Muscle of arm (tissue), 14 donors: ENCODE results near the gene SLC14A1. TPM values are rescaled to one million over a fixed set of nuclear protein-coding genes. Genes with fewer than 3 reads are reported as not detected.

Experiments
- DNase-seq: peaks from one replicate; pipeline ENCODE4 v3.0.0-alpha.2; 2013
- long read RNA-seq, 11 donors: transcript quantifications; one replicate each; lab custom pipeline, GENCODE V29; 2026
- polyA plus RNA-seq, 12 donors: library from polyadenylated mRNA; unstranded; fragments of 120-200 nt; gene quantifications; one replicate each; pipeline ENCODE4 v1.2.1, GENCODE V29; 2013; ENCODE audit not compliant: insufficient read length in 12 of 12

Gene SLC14A1
- polyA plus RNA-seq, result 1 to 10 TPM in 7 of 12 donors, under 1 TPM in 3, not detected in 2; 0.67 to 6.2 (median 1.4) TPM
- long read RNA-seq, donor 1, result 0 reads
- long read RNA-seq, donor 2, result 0 reads
- long read RNA-seq, donor 3, result 0 reads
- long read RNA-seq, donor 4, result 0 reads
- long read RNA-seq, donor 5, partial matches to known transcripts, result 0 of 1 reads
- long read RNA-seq, donor 5, other reads (novel, unspliced or antisense), result 0 of 1 reads
- long read RNA-seq, donor 6, result 0 reads
- long read RNA-seq, donor 7, result 0 reads
- long read RNA-seq, donor 8, result 0 reads
- long read RNA-seq, donor 9, result 0 reads
- long read RNA-seq, donor 10, result 0 reads
- long read RNA-seq, donor 11, partial matches to known transcripts, result 0 of 1 reads
- long read RNA-seq, donor 11, other reads (novel, unspliced or antisense), result 0 of 1 reads

GRCh38 chr18:45723567-45724355 is at the start of gene SLC14A1:
SLC14A1 (plus strand) TSS chr18:45724181; CDS start chr18:45730321, 6,140 bp downstream.
- no peak for DNase-seq

- DNase-seq, result no peak
Observed at GRCh38 chr18:45677276-45677807, 46.6 kb upstream of the SLC14A1 start.

DNA sequence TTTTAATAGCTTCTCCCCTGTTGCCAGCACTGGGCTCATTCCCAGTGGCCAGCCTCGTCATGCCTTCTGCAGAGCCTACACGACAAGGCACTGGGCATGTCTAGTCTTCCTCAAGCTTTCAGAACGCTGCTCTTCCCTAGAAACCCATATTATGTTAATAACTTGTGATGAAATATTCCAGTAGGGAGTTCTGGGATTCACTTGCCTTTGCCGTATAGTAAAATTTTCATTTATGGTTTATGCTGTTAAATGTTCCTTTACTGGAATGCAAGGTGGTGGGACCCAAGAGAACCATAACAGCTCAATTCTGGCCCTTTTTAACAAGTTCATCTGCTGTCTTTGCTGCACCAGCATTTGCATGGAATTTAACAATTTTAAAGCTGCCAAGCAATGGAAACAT is 45.5 kb upstream of the SLC14A1 start:
- DNase-seq, result no peak

DNA sequence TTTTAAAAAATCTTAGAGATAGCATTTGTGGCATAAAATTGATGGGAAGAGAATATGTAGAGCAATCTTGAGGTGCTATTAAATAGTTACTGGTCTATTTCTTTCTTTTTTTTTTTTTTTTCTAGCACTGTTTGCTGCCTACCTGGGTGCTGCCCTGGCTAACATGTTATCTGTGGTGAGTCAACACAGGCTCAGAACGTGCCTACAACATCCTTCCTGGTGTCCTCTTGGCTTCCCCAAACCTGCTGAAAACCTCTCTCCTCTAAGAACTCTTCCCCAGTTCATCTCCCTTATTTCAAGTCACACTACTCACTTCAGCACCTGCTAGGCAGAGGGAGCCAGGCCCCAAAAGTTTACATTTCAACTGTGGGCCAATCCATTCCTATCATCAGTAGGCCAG is 45.1 kb upstream of the SLC14A1 start:
- no peak for DNase-seq

GRCh38 chr18:45680066-45680690 is 43.8 kb upstream of the SLC14A1 start:
- no peak for DNase-seq

GRCh38 chr18:45682181-45682580 is 41.8 kb upstream of the SLC14A1 start:
- no peak for DNase-seq

DNA sequence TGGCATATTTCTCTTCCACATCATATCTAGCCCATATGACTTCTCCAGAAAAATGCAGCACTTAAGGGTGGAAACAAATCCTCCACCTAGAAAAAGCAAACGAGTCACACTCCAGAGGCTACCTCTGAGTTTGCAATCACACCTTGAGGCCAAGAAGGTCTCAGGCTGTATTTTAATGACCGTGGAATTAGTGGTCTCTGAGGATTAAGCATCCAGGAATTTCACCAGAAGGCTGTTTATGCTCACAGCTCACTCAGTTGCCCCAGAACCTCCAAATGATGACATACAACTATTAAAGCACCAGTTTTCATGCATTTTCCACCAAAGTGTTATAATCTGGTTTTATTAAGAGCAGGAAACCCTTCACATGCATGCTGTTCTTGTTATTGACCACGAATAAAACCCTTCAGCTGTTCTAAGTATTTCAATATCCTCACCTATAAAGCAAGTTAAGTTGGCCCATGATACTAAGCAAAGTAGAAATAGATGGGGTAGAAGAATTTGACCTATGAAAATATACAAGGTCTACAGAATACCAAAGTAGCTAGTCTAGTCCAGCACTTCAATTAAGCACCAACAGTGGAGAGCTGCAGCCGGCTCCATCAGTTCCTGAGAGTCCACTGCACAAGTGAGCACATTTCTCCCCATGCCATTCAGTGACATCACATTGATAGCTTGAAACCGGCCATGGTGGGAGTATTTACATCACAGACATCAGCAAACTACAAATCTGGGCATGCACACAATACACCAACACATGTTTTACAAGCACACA is 39.5 kb upstream of the SLC14A1 start:
- no peak for DNase-seq

- DNase-seq, result no peak
Observed at GRCh38 chr18:45686891-45687611, 36.9 kb upstream of the SLC14A1 start.

- no peak for DNase-seq
Observed at GRCh38 chr18:45687621-45688020, 36.4 kb upstream of the SLC14A1 start.

DNA sequence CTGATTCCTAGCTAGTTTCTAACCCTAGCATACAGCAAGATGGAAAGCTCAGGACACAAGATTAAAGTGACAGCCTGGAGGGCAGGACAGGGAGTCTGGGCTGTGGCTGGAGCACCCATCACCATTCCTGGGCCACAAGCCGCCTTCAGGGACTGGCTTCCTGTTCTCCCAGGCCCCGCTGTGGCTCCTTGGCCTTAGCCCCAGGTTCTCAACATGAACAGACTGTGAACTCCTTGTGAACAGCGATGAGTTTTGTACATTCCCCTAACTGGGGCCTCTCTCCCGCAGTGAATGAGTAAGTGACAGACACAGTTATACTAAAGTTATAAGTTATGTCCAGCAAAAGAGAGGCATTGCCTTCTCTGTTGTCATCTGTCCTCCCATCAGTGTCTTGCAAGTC is 35.9 kb upstream of the SLC14A1 start:
- no peak for DNase-seq

- DNase-seq, result no peak
Observed at GRCh38 chr18:45688833-45689232, 35.1 kb upstream of the SLC14A1 start.

GRCh38 chr18:45689396-45689795 is 34.6 kb upstream of the SLC14A1 start:
- no peak for DNase-seq

DNA sequence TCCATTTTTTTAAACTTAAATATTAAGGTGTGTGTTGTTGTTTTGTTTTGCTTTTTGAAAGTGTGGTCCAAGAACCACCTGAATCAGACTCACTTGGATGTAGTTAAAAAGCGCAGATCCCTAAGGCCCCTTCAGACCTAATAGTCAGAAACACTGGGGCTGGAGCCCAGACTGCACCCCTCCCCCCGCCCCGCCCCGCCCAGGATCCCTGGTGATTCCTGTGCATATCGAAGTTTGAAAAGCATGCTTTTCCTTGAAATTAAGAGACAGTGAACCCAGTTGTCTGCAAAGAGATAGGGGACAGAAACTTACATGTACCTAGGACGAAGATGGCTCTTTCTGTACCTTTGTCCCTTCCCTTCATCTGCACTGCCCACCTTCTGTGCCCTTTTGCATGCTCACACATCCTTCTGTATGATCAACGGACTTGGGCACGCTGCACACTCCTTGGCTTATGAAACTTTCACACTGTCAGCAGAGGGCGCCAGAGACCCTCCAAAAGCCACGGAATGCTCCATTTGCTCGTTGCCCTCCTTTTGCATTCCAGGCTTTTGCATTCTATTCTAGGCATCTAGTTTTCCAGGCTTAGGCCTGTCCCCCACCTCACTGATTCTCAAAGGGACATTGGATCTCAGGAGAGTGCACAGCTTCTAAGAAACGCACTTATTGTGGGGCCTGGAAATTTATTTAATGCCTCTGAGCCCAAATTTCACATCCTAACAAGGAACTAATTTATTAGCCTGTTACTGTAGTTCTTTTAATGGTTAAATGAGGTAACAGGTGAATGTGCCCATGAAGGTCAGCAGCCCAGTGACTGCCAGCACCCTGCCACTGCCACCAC is 32.8 kb upstream of the SLC14A1 start:
- peak; percentile 82 for DNase-seq

- DNase-seq, result no peak
Observed at GRCh38 chr18:45691816-45692179, 32.2 kb upstream of the SLC14A1 start.

GRCh38 chr18:45702708-45703265 is 21.2 kb upstream of the SLC14A1 start:
- no peak for DNase-seq

DNA sequence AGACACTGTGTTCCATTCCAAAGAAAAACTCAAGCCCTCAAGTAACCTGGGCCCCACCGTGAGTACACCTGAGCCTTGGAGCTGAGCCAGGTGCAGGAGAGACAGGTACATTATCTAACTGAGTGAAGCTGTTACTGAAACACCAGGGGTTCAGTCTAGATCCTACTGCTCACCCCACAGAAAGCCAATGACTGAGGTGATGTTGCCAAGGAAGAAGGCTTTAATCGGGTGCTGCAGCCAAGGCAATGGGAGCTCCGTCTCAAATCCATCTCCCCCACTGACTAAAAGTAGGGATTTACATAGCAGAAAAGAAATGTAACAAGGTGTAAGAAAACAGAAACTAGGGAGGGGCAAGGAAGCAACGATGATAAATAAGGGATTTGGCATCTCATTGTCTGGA is 15.2 kb upstream of the SLC14A1 start:
- no peak for DNase-seq

DNA sequence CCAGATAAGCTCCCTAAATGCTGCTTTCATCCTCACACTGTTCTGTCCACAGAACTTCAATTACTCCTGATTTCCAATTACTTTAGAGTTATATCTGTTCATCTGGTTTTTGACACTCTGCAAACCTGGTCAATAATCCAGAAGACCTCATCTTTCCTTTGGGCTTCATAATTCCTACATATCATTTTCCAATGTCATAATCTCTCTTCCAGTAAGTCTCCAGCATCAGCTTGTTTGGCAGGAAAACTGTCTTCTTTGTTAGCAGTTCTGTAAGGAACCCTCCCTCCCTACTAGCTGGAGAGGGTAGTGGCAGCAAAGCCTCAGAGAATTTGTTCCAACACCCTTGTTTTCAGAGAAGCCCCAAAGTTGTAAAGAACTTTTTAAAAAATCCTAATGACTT is 11.9 kb upstream of the SLC14A1 start:
- no peak for DNase-seq

GRCh38 chr18:45713239-45713638 is 10.7 kb upstream of the SLC14A1 start:
- DNase-seq, result no peak

GRCh38 chr18:45715212-45715780 is 8.7 kb upstream of the SLC14A1 start:
- no peak for DNase-seq
